Right atrium auricular region (tissue), 2 donors: ENCODE data around the gene MSANTD3. TPM values are rescaled to one million over a fixed set of nuclear protein-coding genes. Genes with fewer than 3 reads are reported as not detected.
A peak's percentile ranks its signal among the peaks of the same experiment; 100 is the strongest.
"Not testable (repeated sequence)": the region's sequence is repeated elsewhere in the genome, so short reads cannot be mapped to it uniquely, and the experiment has no call there.

Source experiments
- DNase-seq: peaks from one replicate; pipeline ENCODE4 v3.0.0-alpha.2; 2019; ENCODE audit warnings: low spot score
- H3K27ac ChIP-seq, 2 donors: fragments of 200-600 bp; sonication (generic); 1 replicate in 1 of 2; 2 replicates in 1 of 2; pipeline ENCODE4 v1.5.1; 2016 to 2019
- H3K27me3 ChIP-seq, 2 donors: fragments of 200-600 bp; sonication (generic); one replicate each; pipeline versions ENCODE4 v1.5.1 to v1.6.0; 2017 to 2019
- H3K36me3 ChIP-seq: fragments of 200-600 bp; sonication (generic); one replicate; pipeline ENCODE4 v1.5.1; 2016
- H3K4me1 ChIP-seq, 2 donors: fragments of 200-600 bp; sonication (generic); one replicate each; pipeline versions ENCODE4 v1.5.1 to v1.6.0; 2017 to 2019
- H3K4me3 ChIP-seq, 2 donors: fragments of 200-600 bp; sonication (generic); 1 replicate in 1 of 2; 2 replicates in 1 of 2; pipeline ENCODE4 v1.5.1; 2017 to 2019; ENCODE audit warnings: mild to moderate bottlenecking in 1 of 2, moderate library complexity in 1 of 2
- H3K9me3 ChIP-seq, 2 donors: fragments of 200-600 bp; sonication (generic); one replicate each; pipeline ENCODE4 v1.5.1; 2019
- total RNA-seq, 2 donors: library from RNA; depleted of rRNA; stranded (reverse); fragments of >200 nt; gene quantifications; one replicate each; pipeline ENCODE4 v1.1.0, GENCODE V29; 2016
- TF ChIP-seq, protein P1 (sequence below), 2 donors: fragments of 200-600 bp; sonication (generic); IDR thresholded peaks; one replicate each; pipeline ENCODE4 v1.5.1; 2019; ENCODE audit warnings: antibody characterized with exemption in 2 of 2

MSANTD3 gene
- total RNA-seq, 2 donors from 2014 or later, result 20.9 to 29.3 TPM

DNA sequence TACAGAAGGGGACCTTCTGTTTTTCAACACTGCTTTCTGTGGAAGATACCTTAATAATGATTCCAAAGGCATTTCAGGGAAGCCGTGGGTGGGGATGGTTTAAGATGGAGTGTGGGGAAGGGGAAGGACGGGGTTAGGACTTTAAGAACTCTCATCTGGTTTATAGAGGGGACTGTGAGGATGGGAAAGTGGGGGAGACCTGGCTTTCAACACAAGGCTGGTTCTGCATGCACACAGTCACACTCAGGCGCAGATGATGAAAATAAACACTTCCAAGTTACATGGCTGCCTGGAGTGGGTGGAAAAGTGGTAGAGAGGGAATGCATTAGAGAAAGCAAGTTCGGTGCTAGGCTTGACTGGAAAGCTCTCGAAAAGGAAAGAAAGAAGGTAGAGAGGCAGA lies 4.9 kb downstream of the MSANTD3 start:
- no peak overlapping the region for H3K27ac ChIP-seq
- TF ChIP-seq, protein P1, sequence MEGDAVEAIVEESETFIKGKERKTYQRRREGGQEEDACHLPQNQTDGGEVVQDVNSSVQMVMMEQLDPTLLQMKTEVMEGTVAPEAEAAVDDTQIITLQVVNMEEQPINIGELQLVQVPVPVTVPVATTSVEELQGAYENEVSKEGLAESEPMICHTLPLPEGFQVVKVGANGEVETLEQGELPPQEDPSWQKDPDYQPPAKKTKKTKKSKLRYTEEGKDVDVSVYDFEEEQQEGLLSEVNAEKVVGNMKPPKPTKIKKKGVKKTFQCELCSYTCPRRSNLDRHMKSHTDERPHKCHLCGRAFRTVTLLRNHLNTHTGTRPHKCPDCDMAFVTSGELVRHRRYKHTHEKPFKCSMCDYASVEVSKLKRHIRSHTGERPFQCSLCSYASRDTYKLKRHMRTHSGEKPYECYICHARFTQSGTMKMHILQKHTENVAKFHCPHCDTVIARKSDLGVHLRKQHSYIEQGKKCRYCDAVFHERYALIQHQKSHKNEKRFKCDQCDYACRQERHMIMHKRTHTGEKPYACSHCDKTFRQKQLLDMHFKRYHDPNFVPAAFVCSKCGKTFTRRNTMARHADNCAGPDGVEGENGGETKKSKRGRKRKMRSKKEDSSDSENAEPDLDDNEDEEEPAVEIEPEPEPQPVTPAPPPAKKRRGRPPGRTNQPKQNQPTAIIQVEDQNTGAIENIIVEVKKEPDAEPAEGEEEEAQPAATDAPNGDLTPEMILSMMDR (IDR thresholded peaks at IDR 0.05), result no peak
- H3K4me1 ChIP-seq, result peaks cover 0 to 23% of the 10 kb centered on the region in 2 donors
- H3K4me3 ChIP-seq, result no peak overlapping the region
- no peaks in the 10 kb centered on the region for H3K9me3 ChIP-seq
- H3K36me3 ChIP-seq, result no peaks in the 10 kb centered on the region
- no peak for DNase-seq
- no peaks in the 10 kb centered on the region for H3K27me3 ChIP-seq

- H3K27ac ChIP-seq, result no peak overlapping the region
- H3K27me3 ChIP-seq, result no peaks in the 10 kb centered on the region
- no peak overlapping the region for H3K4me3 ChIP-seq
- no peaks in the 10 kb centered on the region for H3K36me3 ChIP-seq
- TF ChIP-seq, protein P1 (IDR thresholded peaks at IDR 0.05), result no peak
- H3K4me1 ChIP-seq, result peaks cover 0 to 20% of the 10 kb centered on the region in 2 donors
- no peaks in the 10 kb centered on the region for H3K9me3 ChIP-seq
- DNase-seq, result no peak
Measured at GRCh38 chr9:100432736-100433135, 5.8 kb downstream of the MSANTD3 start.

DNA sequence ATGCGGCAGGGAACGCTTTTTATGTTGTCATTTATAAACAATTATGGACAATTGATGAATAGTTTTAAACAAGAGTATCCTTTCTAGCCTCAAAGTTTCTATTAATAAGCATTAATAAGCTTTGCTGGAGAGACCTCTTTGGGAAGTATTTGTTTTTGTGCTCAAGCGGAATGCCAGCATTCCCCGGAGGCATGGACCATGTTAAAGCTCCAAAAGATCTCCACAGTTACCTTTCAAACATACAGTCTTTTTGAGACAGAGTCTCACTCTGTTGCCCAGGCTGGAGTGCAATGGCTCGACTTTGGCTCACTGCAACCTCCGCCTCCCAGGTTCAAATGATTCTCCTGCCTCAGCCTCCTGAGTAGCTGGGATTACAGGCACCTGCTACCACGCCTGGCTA lies 9.6 kb downstream of the MSANTD3 start:
- H3K9me3 ChIP-seq, result no peaks in the 10 kb centered on the region
- TF ChIP-seq, protein P1 (IDR thresholded peaks at IDR 0.05), result no peak
- H3K27me3 ChIP-seq, result no peaks in the 10 kb centered on the region
- no peak overlapping the region for H3K27ac ChIP-seq
- no peaks in the 10 kb centered on the region for H3K36me3 ChIP-seq
- DNase-seq, result no peak
- no peak overlapping the region for H3K4me3 ChIP-seq
- H3K4me1 ChIP-seq, result no peaks in the 10 kb centered on the region

- H3K27ac ChIP-seq, result no peak overlapping the region
- no peaks in the 10 kb centered on the region for H3K4me1 ChIP-seq
Measured at GRCh38 chr9:100437860-100438805, 11.2 kb downstream of the MSANTD3 start.

DNA sequence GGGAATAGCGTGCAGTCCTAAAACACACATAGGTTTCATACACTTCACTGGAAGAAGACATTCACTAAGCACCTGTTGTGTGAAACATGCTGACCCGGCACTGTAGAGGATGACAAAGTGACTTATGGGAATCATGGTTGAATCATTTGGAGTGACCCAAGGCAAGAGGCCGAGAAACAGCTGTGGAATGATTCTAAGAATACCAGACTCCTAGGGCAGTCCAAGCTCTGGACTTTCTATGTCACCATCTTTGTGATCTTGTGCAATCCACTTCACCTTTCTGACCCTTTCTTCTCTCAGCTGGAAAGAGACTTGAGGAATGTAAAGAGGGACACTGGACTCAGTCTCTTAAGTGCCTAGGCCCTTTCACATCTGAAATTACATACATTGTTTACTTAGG lies 13.1 kb downstream of the MSANTD3 start:
- TF ChIP-seq, protein P1 (IDR thresholded peaks at IDR 0.05), result no peak
- DNase-seq, result no peak
- no peak overlapping the region for H3K27ac ChIP-seq
- no peaks in the 10 kb centered on the region for H3K36me3 ChIP-seq
- no peaks in the 10 kb centered on the region for H3K9me3 ChIP-seq
- peaks cover 0 to 3% of the 10 kb centered on the region in 2 donors for H3K4me1 ChIP-seq
- H3K4me3 ChIP-seq, result no peak overlapping the region
- H3K27me3 ChIP-seq, result no peaks in the 10 kb centered on the region

More at GRCh38 chr9:100437860-100438805, 11.2 kb downstream of the MSANTD3 start:
- TF ChIP-seq, protein P1 (IDR thresholded peaks at IDR 0.05), result peak; percentile 87 to 95
- Histone ChIP-seq H3K36me3 (no peaks in the 10 kb centered on the region), H3K4me3 (no peak overlapping the region), H3K9me3 (no peaks in the 10 kb centered on the region), H3K27me3 (no peaks in the 10 kb centered on the region)
- DNase-seq, result peak; percentile 85

DNA sequence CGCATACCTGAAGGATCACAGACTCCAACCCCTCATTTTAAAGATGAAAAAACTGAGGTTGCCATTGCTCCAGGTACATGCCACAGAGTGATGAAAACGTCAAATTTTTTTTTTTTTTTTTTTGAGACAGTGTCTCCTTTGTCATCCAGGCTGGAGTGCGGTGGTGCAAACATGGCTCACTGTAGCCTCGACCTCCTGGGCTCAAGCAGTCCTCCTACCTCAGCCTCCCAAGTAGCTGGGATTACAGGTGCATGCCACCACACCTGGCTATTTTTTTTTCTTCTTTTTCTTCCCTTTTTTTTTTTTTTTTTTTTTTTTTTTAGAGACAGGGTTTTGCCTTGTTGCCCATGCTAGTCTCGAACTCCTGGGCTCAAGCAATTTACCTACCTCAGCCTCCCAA lies 13.5 kb downstream of the MSANTD3 start:
- H3K36me3 ChIP-seq, H3K27ac ChIP-seq, DNase-seq, H3K4me1 ChIP-seq, H3K9me3 ChIP-seq, H3K4me3 ChIP-seq, H3K27me3 ChIP-seq: not testable (repeated sequence)
